Ecto neural progenitor cell (in vitro differentiated cells): Measurements from ENCODE around the gene RETN.
A peak's percentile ranks its signal among the peaks of the same experiment; 100 is the strongest.

Experiments used
- DNase-seq: peaks from one replicate; pipeline ENCODE4 v3.0.0-alpha.2; 2018; ENCODE audit warnings: low spot score

Gene RETN

GRCh38 chr19:7657131-7657751 lies 11.6 kb upstream of the RETN start:
- no peak for DNase-seq

GRCh38 chr19:7658219-7658686 lies 10.6 kb upstream of the RETN start:
- no peak for DNase-seq

GRCh38 chr19:7661744-7662538 lies 6.9 kb upstream of the RETN start:
- no peak for DNase-seq

- DNase-seq = no peak
Measured at GRCh38 chr19:7662657-7663056, 6.2 kb upstream of the RETN start.

- DNase-seq = no peak
Measured at GRCh38 chr19:7663706-7664105, 5.1 kb upstream of the RETN start.

- no peak for DNase-seq
Measured at GRCh38 chr19:7665076-7665475, 3.8 kb upstream of the RETN start.

GRCh38 chr19:7669641-7670040 lies 792 bp downstream of the RETN start:
- no peak for DNase-seq

- DNase-seq = no peak
Measured at GRCh38 chr19:7670150-7670783, 1.4 kb downstream of the RETN start.

GRCh38 chr19:7670790-7671189 lies 1.9 kb downstream of the RETN start:
- no peak for DNase-seq

GRCh38 chr19:7672522-7672921 lies 3.7 kb downstream of the RETN start:
- DNase-seq = no peak

GRCh38 chr19:7674010-7675005 lies 5.5 kb downstream of the RETN start:
- DNase-seq = no peak

- DNase-seq = no peak
Measured at GRCh38 chr19:7676376-7676775, 7.5 kb downstream of the RETN start.

GRCh38 chr19:7676854-7677253 lies 8.0 kb downstream of the RETN start, which contains the start of gene MCEMP1:
Gene MCEMP1, plus strand, starts transcription at chr19:7677090. Its CDS starts 31 bp downstream, at chr19:7677121.
- DNase-seq = no peak

GRCh38 chr19:7677669-7678311 lies 8.9 kb downstream of the RETN start:
- no peak for DNase-seq

GRCh38 chr19:7678971-7679751 lies 10.3 kb downstream of the RETN start:
- DNase-seq = no peak

GRCh38 chr19:7679771-7680605 lies 11.1 kb downstream of the RETN start:
- DNase-seq = no peak

- peak; percentile 95 for DNase-seq
Measured at GRCh38 chr19:7680606-7681339, 11.9 kb downstream of the RETN start, which contains the start of gene TRAPPC5. Gene TRAPPC5, plus strand, starts transcription at chr19:7680833. Its CDS starts 1,421 bp downstream, at chr19:7682254.

- DNase-seq = peak; percentile 84
Measured at GRCh38 chr19:7681340-7682174, 12.7 kb downstream of the RETN start.
